Activated CD8-positive, alpha-beta memory T cell treated with anti-CD3 and anti-CD28 coated beads, Interleukin-2, amount 50 U/mL, for 48 hours (primary cell): Measurements from ENCODE around the gene PRKAR1B.
"Not testable (repeated sequence)": the region's sequence is repeated elsewhere in the genome, so short reads cannot be mapped to it uniquely, and the experiment has no call there.

Source experiments
- DNase-seq: peaks from one replicate; pipeline ENCODE4 v3.0.0-alpha.2; 2020

The PRKAR1B gene

DNA sequence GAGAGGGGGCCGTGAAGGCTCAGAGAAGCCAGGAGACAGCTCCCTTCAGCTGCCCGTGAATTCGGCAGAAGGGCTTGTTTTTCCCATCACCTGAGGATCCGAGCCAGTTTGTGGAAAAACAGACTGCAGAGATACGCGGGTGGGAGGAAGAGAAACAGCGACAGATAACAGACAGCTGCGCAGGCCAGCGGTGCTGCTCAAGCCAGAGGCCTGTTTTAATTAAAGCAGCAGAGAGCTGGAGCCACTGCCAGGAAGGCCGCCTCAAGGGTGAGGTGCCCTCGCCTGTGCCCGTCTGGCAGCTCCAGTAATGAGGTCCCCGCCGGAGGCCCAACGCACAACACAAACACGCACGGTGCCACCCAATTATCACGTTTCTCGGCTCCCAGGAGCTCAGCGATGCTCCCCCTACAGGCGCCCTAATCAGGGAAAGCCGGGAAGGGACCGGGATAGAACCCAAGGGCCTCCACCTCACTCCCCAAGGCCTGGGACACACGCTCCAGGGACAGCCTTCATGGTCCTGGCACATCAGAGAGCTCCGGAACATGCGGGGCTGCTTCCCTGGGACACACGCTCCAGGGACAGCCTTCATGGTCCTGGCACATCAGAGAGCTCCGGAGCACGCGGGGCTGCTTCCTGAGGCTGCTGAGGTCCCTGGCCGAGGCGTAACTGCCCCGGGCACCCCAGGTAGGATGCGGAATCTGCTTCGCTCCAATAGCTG is 61.2 kb downstream of the PRKAR1B start:
- DNase-seq, result no peak

DNA sequence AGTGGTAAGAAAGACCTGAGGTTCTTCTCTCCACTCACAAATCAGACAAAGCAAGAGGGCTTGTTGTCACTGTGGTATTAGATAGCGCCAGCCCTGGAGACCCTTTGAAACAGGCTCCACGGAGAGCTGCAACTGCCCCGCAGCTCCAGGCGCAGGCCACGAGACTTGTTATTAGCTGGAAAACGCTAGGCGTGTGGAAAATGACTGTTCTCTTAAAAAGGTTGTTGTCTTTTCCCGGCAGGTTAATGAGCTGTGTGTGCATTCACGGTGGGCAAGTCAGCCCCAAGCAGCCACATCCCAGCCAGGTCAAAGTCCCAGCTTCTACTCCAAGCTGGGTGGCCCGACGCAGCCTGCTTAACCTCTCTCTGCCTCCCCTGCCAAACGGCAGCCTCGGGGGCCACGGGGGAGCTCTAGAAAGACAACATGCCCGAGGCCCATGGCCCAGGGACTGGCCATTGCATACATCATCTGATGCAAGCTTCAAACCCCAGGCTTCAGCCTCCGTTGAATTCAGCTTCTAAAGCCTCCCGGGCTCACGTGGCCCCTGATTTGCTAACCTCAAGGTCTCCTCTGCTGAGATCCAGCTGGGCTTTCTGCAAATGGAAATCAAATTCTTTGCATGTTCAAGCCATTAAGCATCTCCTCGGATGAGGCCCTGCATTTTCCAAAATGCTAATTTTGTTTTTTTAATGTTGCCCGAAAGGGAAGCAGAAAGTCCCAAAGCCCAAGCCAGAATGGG is 61.9 kb downstream of the PRKAR1B start:
- no peak for DNase-seq

DNA sequence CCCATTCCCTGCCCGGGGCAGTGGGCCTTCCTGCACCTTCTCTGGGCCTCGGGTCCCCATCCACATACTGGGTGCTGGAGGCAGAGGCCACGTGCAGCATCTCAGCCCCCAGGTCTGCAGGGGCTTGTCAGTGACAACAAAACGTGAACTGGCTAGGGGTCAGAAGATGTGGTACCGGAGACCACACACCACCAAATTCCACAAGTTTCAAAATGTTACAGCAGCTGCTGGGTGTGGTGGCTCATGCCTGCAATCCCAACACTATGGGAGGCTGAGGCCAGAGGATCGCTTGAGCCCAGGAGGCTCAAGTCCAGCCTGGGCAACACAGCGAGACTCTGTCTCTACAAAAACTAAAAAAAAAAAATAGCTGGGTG is 62.7 kb downstream of the PRKAR1B start:
- DNase-seq, result no peak

GRCh38 chr7:662576-662975 is 64.5 kb downstream of the PRKAR1B start:
- no peak for DNase-seq

DNA sequence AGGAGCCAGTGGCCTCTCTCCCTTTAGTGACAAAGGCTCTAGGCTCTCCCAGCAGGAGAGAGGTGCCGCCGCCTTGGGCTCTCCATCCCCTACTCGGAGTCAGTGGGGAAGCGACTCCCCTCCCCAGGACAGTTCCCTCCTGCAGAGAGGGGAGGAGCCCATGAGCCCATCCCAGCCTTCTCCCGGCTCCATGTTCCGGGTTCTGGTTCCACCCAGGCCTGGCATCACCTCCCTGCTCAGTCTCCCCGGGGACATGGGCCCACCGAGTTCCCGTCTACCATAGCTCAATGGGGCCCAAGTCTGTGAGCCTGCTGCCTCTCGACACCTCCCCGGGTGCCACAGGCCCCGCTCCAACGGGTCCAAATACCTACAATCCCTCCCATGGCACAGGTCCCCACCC is 67.1 kb downstream of the PRKAR1B start:
- DNase-seq, result no peak

DNA sequence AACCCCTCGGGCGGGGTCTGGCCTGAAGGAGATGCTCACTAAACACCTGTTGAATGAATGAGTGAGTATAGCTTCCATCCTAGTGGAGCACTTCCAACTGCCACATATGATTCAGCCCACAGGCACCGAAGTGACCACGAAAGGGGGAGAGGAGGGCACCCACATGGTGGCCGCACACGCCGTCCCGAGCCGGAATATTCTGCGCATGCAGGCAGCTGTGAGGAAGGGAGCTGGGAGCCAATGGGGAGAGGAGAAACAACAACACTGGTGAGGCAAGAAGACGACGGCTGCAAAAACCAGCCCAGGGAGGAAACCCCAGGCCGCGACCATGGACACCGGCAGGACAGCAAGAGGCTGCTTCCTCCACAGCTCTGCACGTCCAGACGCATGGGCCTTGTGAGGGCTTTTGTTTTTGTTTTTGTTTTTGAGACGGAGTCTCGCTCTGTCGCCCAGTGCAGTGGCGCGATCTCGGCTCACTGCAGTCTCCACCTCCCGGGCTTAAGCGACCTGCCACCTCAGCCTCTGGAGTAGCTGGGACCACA is 67.7 kb downstream of the PRKAR1B start:
- no peak for DNase-seq

DNA sequence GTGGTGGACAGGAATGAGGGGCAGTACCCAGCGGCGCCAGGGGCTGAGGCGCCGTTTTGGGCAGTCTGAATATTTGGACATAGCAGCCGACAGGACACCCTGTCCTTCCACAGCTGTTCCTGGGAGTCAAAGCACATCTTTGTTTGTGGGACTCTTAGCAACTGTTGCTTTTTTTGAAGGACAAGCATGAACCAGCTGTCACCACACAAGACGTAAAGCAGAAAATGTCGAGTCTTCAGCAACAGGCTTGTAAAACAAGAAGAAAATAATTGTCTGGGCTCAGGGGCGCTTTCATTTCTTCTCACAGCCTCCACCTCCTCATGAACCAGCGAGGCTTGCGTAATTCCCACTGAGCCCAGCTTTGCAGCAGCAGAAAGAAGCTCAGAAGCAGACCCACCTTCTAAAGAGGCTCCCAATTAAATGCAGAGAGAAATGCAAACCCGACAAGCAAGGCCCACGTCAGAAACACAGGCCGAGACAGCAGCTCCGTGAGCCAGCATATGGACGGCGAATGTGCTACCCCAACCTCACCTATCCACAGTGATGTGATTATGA is 69.4 kb downstream of the PRKAR1B start:
- no peak for DNase-seq

- not testable (repeated sequence) for DNase-seq
Observed at GRCh38 chr7:657010-657409, 70.1 kb downstream of the PRKAR1B start.

DNA sequence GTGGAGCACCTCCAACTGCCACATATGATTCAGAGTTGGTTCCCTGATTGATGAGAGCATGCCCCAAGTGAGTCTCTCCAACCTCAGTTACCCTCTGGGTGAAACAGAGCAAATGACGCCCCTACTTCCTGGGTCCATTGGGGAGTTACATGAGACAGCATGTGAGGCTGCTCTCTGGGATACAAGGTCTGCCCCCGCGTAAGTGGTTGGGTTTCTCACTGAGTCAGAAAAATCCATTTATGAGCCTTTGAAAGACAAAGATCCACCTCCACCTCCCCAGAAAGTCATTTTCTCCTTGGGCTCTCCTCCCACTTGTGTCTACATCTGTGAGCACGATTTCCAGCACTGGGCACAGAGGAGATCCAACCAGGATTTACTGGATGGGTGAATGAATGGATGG is 71.3 kb downstream of the PRKAR1B start:
- no peak for DNase-seq

DNA sequence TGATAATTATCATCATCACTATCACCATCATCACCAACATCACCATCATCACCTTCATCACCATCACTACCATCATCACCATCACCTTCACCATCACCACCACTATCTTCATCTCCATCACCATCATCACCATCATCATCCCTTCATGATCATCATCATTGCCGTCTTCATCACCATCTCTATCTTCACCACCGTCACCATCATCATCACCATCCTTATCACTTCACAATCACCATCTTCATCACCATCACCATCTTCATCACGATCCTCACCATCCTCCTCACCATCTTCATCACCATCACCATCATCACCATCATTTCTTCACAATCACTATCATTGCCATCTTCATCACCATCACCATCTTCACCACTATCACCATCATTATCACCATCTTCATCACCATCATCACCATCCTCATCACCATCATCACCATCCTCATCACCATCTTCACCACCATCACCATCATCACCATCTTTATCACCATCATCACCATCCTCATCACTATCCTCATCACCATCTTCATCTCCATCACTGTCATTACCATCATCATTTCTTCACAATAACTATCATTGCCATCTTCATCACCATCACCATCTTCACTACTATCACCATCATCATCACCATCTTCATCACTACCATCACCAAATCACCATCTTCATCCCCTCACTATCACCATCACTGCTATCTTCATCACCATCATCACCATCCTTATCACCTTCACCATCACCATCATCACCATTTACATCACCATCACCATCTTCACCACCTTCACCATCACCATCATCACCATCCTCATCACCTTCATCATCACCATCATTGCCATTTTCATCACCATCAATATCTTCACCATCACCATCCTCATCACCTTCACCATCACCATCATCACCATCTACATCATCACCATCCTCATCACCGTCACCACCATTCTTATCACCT is 73.0 kb downstream of the PRKAR1B start:
- no peak for DNase-seq

DNA sequence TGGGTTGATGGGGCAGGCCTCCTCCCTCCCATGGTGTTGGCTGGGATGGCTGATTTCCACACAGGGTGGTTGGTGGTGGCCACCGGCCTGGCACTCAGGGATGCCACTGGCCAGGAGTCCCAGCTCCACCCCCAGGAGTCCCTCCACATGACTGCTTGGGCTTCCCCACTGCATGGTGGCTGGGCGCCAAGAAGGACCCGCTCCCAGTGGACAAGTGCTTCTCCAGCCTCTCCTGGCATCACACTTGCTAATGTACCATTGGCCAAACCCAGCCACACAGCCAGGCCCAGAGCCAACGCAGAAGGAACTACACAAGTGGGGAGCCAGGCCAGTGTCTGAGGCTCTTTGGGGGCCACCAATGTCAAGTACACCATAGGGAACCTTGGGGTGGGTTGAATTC is 74.2 kb downstream of the PRKAR1B start:
- DNase-seq, result no peak

GRCh38 chr7:652167-652566 is 74.9 kb downstream of the PRKAR1B start:
- not testable (repeated sequence) for DNase-seq

- no peak for DNase-seq
Observed at GRCh38 chr7:651032-651728, 75.9 kb downstream of the PRKAR1B start.

DNA sequence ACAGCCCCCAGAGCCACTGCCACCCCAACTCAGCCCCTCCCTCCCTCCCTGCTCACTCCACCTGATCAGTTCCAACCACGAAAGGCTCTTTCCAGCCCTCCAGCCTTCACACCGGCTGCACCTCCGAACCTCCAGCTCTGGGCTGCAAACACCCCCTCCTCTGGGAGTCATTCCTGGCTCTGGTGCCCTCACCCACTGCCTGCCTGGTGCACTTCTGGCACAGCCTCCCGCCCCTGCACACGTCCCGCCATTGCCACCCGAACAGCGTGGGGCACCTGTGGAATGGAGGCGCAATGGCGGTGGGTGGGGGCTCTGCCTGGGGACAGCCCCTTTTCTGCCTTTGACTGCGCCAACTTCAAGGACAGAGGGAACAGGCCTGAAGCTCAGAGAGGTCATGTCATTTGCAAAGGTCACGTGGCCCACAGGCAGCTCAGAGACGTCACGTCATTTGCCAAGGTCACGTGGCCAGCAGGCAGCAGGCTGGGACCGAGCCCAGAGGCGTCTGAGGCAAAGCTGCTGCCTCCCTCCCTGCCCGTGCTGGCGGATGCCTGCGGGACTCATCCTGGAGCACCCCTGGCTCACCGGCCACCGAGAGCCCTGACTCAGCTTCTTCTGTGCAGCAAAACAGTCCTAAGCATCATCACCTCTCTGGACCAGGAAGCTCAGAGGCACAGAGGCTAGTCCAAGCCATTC is 76.6 kb downstream of the PRKAR1B start:
- no peak for DNase-seq

GRCh38 chr7:646951-647350 is 80.1 kb downstream of the PRKAR1B start:
- DNase-seq, result no peak

DNA sequence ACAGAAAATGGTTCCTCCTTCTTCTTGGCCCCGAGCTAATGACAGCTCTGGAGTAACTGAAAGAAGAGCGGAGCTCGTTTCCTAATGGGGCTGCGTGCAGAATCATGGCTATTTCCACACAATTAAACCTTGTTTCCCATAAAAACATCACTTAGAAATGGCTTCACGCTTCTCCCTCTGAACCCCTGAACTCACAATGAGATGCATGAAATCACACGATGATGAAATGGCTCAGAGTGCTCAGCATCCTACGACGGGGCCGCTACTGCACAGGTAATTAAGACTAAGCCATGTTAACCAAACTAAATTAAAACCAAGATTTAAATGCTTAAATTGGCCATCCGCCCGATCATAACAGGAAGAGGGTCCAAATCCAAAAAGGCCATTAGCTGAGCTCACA is 80.6 kb downstream of the PRKAR1B start:
- no peak for DNase-seq

- DNase-seq, result no peak
Observed at GRCh38 chr7:645606-646005, 81.5 kb downstream of the PRKAR1B start.

DNA sequence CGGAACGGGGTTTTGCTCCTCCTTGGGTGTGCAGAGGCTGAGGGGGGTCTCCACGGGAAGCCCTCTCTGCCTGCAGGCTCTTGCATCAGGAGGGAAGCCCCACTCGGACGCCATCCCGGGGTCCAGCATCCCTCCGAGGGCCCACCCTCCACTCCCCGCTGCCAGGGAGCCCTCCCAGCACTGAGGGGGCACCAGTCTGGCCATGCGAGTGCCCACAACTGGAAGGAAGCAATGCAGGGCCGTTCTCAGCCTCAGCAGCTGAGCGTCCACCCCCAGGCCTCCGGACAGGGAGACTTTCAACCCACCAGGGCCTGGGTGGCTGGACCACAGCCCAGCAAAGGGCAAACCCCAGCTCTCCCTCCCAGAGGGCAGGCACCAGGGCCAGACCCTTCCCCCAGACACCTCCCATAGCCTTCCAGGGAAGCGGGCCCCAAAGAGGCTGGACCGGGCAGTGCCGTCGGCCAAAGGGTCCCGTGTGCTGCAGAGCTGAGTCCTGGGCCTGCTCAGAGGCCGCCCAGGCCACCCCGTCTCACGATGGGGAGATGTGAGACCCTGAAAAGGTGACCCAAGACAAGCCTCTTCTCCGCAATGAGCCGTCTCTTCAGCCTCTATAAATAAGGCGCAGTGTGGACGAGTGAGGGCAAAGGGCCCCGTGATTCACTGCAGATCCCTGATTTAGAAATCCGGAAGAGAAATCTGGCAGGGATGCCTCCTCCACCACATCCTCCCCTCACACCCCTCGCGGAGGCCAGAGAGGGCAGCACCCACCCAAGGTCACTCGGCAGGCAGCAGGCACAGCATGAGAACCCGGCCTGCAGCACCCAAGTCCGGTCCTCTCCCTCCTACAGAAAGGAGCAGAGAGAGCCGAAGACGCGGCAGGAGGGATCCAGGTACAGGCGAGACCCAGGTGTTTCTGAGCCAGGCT is 82.4 kb downstream of the PRKAR1B start:
- DNase-seq, result no peak

- no peak for DNase-seq
Observed at GRCh38 chr7:641966-642365, 85.1 kb downstream of the PRKAR1B start.

GRCh38 chr7:641269-641671 is 85.8 kb downstream of the PRKAR1B start:
- DNase-seq, result no peak
